ENCODE data around the gene PDE4DIP.
"Not testable (repeated sequence)": the region's sequence is repeated elsewhere in the genome, so short reads cannot be mapped to it uniquely, and the experiment has no call there.

PDE4DIP gene

GRCh38 chr1:148844220-148844619 is at the start of gene PDE4DIP:
TSS of gene PDE4DIP (plus strand) at chr1:148844428. CDS start at chr1:148844775, 347 bp downstream.
- not testable (repeated sequence) for H3K27ac Mint-ChIP-seq, H3K9me3 Mint-ChIP-seq, H3K27me3 Mint-ChIP-seq, H3K4me1 Mint-ChIP-seq
- H3K4me3 Mint-ChIP-seq, result peak within 1 kb of the TSS; percentile 69 to 82
- ATAC-seq (peak; percentile 94), DNase-seq (peak; percentile 34 to 35)

- peak; percentile 52 for ATAC-seq
- not testable (repeated sequence) for H3K27ac Mint-ChIP-seq, H3K9me3 Mint-ChIP-seq, H3K4me3 Mint-ChIP-seq, DNase-seq, H3K4me1 Mint-ChIP-seq, H3K27me3 Mint-ChIP-seq
Measured at GRCh38 chr1:148808268-148808928, 35.8 kb upstream of the PDE4DIP start.

GRCh38 chr1:148808929-148809283 is 35.3 kb upstream of the PDE4DIP start:
- not testable (repeated sequence) for H3K27me3 Mint-ChIP-seq, DNase-seq, H3K9me3 Mint-ChIP-seq, H3K27ac Mint-ChIP-seq, H3K4me3 Mint-ChIP-seq, H3K4me1 Mint-ChIP-seq
- peak; percentile 49 for ATAC-seq

- not testable (repeated sequence) for H3K4me3 Mint-ChIP-seq, H3K27me3 Mint-ChIP-seq, ATAC-seq, DNase-seq, H3K9me3 Mint-ChIP-seq, H3K4me1 Mint-ChIP-seq, H3K27ac Mint-ChIP-seq
Measured at GRCh38 chr1:148822180-148822579, 22.0 kb upstream of the PDE4DIP start.

- H3K4me3 Mint-ChIP-seq, H3K27me3 Mint-ChIP-seq, H3K4me1 Mint-ChIP-seq, H3K9me3 Mint-ChIP-seq, ATAC-seq, H3K27ac Mint-ChIP-seq, DNase-seq: not testable (repeated sequence)
Measured at GRCh38 chr1:148823822-148824221, 20.4 kb upstream of the PDE4DIP start.

- not testable (repeated sequence) for H3K4me3 Mint-ChIP-seq, H3K27me3 Mint-ChIP-seq, H3K4me1 Mint-ChIP-seq, H3K9me3 Mint-ChIP-seq, H3K27ac Mint-ChIP-seq, DNase-seq
- peak; percentile 82 for ATAC-seq
Measured at GRCh38 chr1:148825029-148825428, 19.2 kb upstream of the PDE4DIP start.

GRCh38 chr1:148828531-148828930 is 15.7 kb upstream of the PDE4DIP start:
- not testable (repeated sequence) for DNase-seq, ATAC-seq, H3K4me3 Mint-ChIP-seq, H3K4me1 Mint-ChIP-seq, H3K9me3 Mint-ChIP-seq, H3K27me3 Mint-ChIP-seq, H3K27ac Mint-ChIP-seq

- not testable (repeated sequence) for DNase-seq, H3K27me3 Mint-ChIP-seq, H3K9me3 Mint-ChIP-seq, H3K27ac Mint-ChIP-seq, H3K4me1 Mint-ChIP-seq, H3K4me3 Mint-ChIP-seq, ATAC-seq
Measured at GRCh38 chr1:148828962-148829361, 15.3 kb upstream of the PDE4DIP start.

GRCh38 chr1:148829365-148829764 is 14.9 kb upstream of the PDE4DIP start:
- H3K27ac Mint-ChIP-seq, H3K4me1 Mint-ChIP-seq, ATAC-seq, DNase-seq, H3K9me3 Mint-ChIP-seq, H3K4me3 Mint-ChIP-seq, H3K27me3 Mint-ChIP-seq: not testable (repeated sequence)

GRCh38 chr1:148841262-148841661 is 3.0 kb upstream of the PDE4DIP start:
- H3K4me3 Mint-ChIP-seq, H3K27me3 Mint-ChIP-seq, H3K9me3 Mint-ChIP-seq, DNase-seq, H3K27ac Mint-ChIP-seq, H3K4me1 Mint-ChIP-seq: not testable (repeated sequence)
- peak; percentile 70 for ATAC-seq

- not testable (repeated sequence) for DNase-seq, H3K27me3 Mint-ChIP-seq, H3K4me1 Mint-ChIP-seq, H3K4me3 Mint-ChIP-seq, H3K9me3 Mint-ChIP-seq, H3K27ac Mint-ChIP-seq
- peak; percentile 34 for ATAC-seq
Measured at GRCh38 chr1:148844651-148845050, 423 bp downstream of the PDE4DIP start.

GRCh38 chr1:148845068-148845467 is 840 bp downstream of the PDE4DIP start:
- H3K9me3 Mint-ChIP-seq, DNase-seq, H3K4me3 Mint-ChIP-seq, H3K27me3 Mint-ChIP-seq, H3K27ac Mint-ChIP-seq, H3K4me1 Mint-ChIP-seq: not testable (repeated sequence)
- ATAC-seq, result peak; percentile 14

GRCh38 chr1:148850347-148850746 is 6.1 kb downstream of the PDE4DIP start:
- not testable (repeated sequence) for H3K9me3 Mint-ChIP-seq, DNase-seq, ATAC-seq, H3K27me3 Mint-ChIP-seq, H3K27ac Mint-ChIP-seq, H3K4me1 Mint-ChIP-seq, H3K4me3 Mint-ChIP-seq

- not testable (repeated sequence) for DNase-seq, H3K4me3 Mint-ChIP-seq, H3K9me3 Mint-ChIP-seq, H3K27ac Mint-ChIP-seq, H3K4me1 Mint-ChIP-seq, H3K27me3 Mint-ChIP-seq, ATAC-seq
Measured at GRCh38 chr1:148850840-148851239, 6.6 kb downstream of the PDE4DIP start.

- not testable (repeated sequence) for H3K4me1 Mint-ChIP-seq, H3K27me3 Mint-ChIP-seq, H3K9me3 Mint-ChIP-seq, ATAC-seq, DNase-seq, H3K27ac Mint-ChIP-seq, H3K4me3 Mint-ChIP-seq
Measured at GRCh38 chr1:148851684-148852083, 7.5 kb downstream of the PDE4DIP start.

- not testable (repeated sequence) for DNase-seq, H3K4me1 Mint-ChIP-seq, H3K4me3 Mint-ChIP-seq, H3K27me3 Mint-ChIP-seq, H3K9me3 Mint-ChIP-seq, ATAC-seq, H3K27ac Mint-ChIP-seq
Measured at GRCh38 chr1:148853363-148853762, 9.1 kb downstream of the PDE4DIP start.

- H3K9me3 Mint-ChIP-seq, H3K4me1 Mint-ChIP-seq, H3K4me3 Mint-ChIP-seq, DNase-seq, H3K27me3 Mint-ChIP-seq, ATAC-seq, H3K27ac Mint-ChIP-seq: not testable (repeated sequence)
Measured at GRCh38 chr1:148854063-148854462, 9.8 kb downstream of the PDE4DIP start.

All from stimulated activated naive CD8-positive, alpha-beta T cell treated with anti-CD3 and anti-CD28 coated beads, Interleukin-15, amount 100 ng/mL, for 72 hours (primary cell).